GM18508 (cell line): ENCODE measurements around the gene PPP1R8.
"Not testable (repeated sequence)": the region's sequence is repeated elsewhere in the genome, so short reads cannot be mapped to it uniquely, and the experiment has no call there.

ENCODE experiments used
- ATAC-seq: cut with Tn5 transposase; IDR thresholded peaks from one replicate; pipeline ENCODE4 v1.9.1; 2021; ENCODE audit warnings: moderate number of reproducible peaks; ENCODE audit not compliant: insufficient read depth, unreplicated experiment

The PPP1R8 gene

DNA sequence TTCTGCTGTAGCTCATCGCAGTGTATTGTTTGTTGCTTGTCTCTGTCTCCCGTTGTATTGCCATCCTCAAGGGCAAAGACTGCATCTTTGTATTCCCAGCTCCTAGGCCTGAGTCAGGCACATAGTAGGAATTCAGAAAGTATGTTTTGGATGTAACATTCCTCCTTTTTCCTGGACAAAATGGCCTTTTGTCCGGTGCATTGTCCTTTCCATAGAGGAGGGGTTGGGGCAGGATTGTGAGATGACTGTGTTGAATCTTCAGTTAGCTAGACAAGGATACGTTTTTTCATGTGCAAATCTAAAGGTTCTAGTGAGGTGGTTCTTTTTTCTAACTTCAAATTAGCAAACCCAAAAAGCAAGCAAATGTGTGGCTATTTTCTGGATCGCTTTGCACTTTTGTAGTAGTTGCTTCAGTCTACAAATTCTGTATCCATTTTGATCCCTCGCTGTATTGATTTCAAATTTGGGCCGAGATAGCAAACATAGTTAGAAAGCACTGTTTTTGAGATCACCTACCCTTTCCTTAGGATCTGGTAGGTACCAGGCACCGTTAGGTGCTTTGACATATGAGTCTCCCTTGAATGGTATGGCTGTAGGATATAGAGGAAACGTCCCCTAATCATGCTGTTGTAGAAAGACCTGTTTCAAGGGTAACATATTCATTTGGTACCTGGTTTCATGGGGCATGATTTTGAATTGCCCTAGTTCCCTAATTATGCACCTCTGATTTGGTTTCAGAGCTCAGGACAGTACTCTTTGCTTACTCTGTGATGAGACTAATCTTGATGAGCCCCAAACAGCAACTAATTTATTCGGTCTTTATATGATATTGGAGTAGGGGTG is 1.2 kb downstream of the PPP1R8 start:
- no peak for ATAC-seq

DNA sequence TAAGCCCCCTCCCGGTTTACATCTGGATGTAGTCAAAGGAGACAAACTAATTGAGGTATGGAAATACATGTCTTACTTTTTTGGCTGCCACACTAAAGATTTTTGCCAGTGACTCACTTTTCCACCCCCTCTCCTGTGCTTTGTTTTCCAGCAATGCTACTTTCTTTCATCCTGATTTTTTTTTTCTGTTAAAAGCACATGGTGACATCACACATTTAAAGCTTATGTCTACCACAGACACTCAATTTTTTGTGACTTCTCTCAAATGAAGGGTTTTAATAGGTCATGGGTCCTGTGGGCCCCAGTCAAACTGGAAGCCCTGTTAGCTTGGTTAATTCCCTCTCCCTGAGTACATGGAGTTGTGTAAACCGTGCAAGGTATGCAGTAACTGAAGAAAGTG is 2.2 kb downstream of the PPP1R8 start:
- ATAC-seq = no peak

DNA sequence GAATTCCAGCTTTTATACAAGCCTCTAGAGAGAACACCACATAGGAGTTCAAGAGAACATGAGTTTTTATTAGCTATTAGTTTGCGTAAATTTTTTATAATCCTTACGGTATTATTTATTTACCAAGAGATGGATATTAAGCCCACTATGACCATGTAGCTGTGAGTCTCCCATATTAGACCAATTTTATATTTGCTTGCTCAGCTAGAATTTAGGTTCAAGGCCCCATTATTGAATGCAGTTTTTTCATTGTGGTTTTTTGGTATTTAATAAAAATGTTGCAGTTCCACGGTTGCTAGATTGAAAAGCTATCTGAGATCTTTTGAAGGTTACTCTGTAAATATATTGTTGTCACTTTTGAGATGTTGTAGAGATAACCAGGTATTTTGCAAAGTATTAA is 2.9 kb downstream of the PPP1R8 start:
- no peak for ATAC-seq

DNA sequence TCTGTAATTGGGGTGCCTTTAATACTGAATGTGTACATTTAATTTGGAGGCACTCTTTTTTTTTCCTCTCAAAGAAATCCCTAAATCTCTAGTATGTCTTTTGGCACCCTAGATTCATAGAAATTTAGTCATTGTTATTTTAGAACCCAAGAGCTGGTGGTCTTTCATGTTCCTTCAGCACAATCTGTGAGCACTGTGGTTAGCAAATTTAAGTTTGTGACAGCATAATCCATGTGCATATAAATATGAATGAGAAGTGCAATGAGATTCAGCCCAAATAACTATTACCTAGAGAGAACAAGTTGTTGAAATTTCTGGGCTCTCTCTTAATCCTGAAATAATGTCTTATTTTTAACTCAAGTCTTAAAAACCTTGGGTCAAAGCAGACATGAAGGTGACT is 4.5 kb downstream of the PPP1R8 start:
- no peak for ATAC-seq

DNA sequence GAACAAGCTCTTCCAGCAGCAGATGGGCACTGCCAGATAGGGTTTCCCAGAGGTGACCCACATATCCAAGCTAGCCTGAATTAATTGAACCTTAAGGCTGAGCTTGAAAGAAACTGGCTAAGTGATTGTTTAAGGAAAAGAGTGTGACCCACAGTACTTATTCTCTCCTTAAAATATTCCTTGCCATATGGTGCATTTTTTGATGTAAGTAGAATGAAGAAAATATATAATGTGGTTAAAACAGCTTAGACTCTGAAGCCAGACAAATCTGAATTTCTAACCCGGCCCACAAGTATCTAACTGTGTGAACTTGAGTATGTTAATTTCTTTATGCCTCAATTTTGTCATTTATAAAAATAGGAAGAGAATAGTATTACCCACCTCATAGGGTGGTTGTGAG is 4.9 kb downstream of the PPP1R8 start:
- ATAC-seq = no peak

DNA sequence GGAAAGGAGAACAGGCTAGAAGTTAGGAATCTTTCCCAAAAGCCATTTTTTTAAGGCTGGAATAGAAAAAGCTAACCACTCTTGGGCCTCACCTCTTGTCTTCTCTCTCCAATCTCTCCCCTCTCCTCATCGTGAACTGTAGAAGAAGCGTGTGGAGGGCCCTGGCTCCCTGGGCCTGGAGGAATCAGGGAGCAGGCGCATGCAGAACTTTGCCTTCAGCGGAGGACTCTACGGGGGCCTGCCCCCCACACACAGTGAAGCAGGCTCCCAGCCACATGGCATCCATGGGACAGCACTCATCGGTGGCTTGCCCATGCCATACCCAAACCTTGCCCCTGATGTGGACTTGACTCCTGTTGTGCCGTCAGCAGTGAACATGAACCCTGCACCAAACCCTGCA is 19.4 kb downstream of the PPP1R8 start:
- no peak for ATAC-seq

DNA sequence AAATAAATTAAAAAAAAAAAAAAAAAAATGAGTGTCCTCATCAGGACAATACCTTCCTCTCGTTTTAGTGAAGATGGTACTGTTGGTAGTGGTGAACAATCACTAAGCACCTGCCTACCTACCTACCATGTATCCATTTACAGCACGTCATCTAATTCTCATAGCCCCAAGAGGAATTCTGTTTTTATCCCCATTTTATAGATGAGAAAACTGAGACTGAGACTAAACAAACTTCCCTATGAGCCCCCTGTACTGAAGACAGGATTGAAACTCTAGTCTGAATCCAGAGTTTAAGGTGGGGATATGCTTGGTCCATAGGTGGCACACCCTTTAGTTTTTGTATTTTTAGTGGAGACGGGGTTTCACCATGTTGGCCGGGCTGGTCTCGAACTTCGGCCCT is 24.5 kb downstream of the PPP1R8 start:
- no peak for ATAC-seq

DNA sequence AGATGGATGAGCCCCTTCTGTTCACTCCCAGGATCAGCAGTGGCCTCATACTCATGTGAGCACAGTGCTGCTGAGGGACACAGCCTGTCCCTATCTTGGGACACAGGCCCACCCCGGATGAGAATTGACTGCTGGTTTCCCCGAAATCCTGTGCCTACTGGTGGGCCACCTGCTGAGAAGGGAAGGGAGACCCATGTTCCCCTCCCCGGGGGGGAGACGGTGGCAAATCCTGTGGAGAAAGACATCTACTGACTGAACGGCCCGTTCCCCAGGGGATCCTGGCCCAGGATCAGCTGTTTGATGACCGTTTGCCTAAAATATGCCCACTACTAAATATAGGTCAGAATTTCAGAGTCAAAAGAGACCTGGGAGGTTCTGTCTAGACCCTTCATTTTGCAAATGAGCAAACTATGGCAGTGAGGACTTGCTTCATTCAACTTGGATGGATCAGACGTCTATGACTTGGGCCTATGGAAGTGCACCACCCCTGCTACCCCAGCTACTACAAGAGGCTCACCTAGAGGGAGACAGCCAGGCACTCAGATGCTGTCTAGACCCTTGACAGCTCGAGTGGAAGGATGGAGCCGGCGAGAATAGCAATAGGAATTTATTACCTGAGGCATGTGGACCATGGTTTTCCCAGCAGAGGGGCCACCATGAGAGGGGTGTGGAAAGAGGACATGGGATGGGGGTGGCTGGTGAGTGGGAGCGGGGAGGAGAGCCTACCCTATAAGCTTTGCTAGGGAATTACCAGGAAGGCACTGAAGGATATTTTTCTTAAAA is 26.2 kb downstream of the PPP1R8 start:
- no peak for ATAC-seq

DNA sequence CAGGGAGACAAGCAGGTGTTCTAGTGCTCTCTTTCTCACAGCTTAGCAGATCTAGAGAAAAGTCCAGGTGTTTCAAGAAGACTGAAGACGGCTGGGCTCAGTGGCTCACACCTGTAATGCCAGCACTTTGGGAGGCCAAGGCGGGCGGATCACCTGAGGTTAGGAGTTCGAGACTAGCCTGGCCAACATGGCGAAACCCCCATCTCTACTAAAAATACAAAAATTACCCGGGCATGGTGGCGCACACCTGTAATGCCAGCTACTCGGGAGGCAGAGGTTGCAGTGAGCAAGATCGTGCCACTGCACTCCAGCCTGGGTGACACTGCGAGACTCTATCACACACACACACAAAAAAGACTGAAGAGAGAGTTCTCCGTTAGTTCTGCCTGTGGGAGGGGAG is 27.0 kb downstream of the PPP1R8 start:
- ATAC-seq = not testable (repeated sequence)

DNA sequence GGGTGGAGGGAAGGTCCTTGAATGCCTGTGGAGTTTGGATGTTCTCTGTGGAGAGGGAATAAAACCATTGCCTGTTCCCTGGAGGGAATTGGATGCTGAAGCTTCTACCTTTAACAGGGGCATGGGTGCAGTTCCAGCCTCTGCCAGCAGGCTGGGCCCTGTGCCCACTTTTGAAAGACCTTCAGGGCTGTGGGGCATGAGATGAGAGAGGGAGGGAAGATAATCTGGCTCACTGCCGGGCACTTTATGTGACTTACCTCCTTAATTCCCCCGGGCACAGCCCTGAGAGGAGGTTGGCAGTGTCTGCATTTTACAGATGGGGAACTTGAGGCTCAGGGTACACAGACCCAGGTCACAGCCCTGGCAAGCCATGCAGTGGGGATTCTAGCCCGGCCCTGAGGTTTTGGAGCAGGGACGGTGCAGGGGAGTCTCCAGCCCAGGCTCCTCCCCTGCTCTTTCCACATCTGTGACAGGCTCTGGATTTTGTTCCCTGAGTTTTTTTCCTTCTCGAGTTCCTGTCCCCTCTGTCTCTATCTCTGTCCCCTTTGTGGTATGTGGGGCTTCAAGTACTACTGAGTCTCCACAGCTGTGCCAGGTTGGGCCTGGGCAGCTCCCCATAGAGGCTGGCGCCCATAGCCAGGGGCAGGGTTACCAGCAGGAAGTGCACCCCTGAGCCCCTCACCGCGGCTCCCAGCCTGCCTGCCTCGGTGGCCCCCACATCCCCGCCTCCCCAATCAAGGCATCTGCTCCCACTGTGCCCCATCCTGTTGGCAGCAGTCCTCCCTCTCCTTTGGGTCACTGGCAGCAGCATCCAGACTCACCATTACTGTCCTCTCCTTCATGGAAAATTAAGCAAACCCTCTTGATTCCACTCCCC is 27.7 kb downstream of the PPP1R8 start:
- no peak for ATAC-seq

DNA sequence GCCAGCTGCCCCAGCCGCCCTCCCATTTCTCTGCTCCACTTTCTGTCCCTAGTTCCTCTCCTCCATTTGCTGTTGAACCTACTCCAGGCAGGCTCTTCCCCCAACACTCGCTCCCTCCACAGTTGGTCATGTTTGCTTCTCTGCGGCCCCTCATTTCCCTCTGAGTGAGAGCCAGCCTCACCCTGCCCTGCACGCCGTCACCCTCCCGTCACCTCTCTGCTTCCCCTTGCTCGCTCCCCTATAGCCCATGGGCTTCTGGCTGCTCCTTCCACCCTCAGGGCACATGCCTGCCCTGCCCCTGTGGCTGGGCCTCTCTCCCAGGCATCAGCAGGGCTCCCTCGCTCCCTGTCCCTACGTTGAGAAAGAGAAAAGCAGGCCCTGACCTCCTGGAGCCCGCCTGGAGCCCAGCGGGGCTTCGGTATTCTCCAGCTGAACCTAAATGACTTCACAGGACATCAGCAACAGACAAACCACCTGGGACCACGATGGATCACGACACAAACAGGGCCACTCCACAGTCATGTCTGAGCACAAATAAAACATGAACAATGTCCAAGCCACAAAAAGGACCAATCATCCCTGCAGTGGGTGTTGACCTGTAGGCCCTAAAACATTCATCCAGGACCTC is 28.5 kb downstream of the PPP1R8 start:
- ATAC-seq = no peak

DNA sequence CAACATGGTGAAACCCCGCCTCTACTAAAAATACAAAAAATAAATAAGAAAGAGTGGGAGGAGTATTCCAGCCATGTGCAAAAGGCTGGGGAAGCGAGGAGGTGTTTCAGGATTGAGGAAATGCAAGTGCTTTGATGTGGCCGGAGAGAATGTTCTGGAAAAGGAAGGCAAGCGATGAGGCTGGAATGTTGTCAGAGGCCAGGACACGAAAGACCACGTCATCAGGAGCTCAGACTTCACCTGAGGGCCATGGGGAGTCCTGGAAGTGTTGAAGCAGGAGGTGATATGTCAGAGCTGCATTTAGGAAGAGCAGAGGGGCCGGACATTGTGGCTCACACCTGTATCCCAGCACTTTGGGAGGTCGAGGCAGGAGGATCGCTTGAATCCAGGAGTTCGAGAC is 30.9 kb downstream of the PPP1R8 start:
- ATAC-seq = no peak

DNA sequence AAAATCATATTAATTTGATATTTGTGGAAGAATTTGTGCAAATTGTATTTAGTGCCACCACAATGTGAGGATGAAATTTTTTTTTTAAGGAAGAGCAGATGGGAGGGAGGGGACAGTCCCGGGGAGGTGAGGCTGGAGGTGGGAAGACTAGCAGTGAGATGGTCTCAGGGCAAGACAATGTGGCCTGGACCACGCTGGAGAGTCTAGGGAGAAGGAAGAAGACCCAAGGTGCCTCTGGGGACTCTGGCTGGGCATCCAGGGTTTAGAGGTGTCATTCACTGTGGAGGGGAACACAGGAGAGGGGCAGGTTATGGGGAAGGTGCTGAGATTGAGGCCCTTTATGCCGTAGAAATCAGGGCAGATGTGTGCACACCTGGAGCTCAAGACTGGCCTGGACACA is 31.4 kb downstream of the PPP1R8 start:
- no peak for ATAC-seq

DNA sequence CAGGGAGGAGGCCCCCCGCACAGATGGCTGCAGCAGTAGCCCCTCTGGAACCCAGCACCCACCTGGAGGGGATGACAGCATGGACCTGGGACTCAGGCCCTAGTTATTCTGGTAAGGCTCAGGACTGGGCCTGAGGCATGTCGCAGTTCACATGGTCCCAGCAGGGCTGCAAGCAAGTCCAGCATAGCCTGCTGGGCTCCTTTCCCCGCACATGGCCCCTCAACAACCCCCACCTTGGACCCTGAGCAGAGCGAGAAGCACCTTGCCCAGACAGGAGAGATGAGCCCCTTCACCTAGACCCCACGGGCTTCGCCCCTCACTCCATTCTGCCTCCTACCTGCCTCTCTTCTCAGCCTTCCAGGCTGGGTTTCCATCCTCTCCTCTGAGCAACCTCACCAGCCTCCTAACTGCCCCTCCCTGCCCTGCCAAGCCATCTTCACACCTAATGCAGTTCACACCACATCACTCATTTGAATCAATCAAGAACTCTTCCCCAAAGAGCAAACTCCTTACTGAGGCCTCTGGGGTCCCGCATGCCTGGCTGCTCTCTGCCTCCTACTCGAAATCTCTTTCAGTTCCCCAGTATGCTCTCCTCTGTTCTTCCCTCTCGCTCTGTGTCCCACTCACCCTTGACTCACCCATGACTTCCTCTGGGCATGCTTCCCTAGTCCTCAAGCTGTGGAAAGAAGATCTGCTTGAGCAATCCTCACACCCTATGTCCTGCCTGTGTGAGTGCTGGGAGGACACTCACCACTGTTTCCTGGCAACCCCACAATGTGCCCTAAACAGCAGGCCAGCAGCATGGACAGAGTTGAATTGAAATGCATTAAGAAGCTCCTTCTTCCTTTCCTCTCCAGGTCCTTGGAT is 32.3 kb downstream of the PPP1R8 start:
- no peak for ATAC-seq

DNA sequence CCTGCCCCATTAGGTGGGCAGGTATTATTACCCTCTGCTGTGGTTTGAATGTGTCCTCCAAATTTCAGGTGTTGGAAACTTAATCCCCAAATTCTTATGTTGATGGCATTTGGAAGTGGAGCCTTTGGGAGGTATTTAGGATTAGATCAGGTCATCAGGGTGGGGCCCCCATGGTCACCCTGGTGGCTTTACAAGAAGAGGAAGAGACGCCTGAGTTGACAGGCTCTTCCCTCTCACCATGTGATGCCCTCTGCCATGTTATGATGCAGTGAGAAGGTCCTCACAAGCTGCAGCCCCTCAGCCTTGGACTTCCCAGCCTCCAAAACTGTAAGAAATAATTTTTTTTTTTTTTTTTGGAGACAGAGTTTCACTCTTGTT is 32.9 kb downstream of the PPP1R8 start:
- ATAC-seq = no peak

DNA sequence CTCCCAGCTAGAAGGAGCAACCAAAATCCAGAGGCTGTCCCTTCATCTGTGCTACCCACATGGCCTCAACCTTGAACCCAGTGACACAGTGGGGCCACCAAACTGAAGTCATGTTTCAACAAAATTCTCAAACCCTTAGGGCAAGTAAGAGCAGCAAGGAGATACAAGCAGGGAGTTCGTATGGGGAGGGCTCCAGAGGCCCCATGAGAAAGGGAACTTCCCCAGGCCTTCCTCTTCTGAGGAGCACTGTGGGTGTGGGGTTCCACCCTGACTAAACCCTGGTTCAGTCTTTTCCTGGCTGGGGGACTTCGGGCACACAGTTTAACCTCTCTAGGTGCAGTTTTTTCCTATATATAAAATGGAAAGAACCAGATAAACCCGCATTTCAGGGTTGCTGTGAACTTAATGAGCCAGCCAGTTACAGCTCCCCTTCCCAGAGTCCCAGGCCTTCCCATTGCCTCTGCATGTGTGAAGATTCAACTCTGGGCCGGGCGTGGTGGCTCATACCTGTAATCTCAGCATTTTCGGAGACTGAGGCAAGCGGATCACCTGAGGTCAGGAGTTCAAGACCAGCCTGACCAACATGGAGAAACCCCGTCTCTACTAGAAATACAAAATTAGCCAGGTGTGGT is 33.8 kb downstream of the PPP1R8 start:
- ATAC-seq = no peak

DNA sequence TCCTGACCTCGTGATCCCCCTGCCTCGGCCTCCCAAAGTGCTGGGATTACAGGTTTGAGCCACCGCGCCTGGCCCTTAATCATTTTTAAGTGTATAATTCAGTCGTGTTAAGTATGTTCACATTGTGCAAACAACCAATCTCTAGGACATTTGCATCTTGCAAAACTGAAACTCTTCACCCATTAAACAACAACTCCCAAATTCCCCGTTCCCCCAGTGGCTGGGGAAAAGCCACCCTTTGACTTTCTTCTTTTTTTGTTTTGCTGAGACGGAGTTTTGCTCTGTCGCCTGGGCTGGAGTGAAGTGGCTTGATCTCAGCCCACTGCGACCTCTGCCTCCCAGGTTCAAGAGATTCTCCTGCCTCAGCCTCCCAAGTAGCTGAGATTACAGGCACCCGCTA is 35.2 kb downstream of the PPP1R8 start:
- no peak for ATAC-seq

DNA sequence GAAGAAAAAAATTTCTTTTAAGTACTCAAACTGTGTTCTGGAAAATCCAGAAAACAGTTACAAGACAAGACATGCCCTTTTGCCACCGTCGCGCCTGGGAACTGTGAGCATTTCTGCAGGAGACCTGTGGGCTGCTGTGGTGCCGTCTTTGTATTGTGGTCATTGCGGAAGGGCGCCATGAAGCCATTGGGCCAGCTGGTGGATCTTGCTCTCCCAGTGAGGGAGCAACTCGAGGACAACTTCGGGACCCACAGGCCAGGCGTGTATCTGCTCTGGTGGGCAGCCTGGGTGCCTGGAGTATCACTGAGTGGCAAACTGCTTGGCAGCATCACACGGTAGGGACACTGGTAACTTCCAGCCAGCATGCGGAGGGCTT is 38.0 kb downstream of the PPP1R8 start:
- no peak for ATAC-seq
